GM19455 (cell line): ENCODE results near the gene FES.
"Not testable (repeated sequence)": the region's sequence is repeated elsewhere in the genome, so short reads cannot be mapped to it uniquely, and the experiment has no call there.

ENCODE experiments used
- ATAC-seq: cut with Tn5 transposase; IDR thresholded peaks from one replicate; pipeline ENCODE4 v1.9.1; 2021; ENCODE audit not compliant: unreplicated experiment

Gene FES

DNA sequence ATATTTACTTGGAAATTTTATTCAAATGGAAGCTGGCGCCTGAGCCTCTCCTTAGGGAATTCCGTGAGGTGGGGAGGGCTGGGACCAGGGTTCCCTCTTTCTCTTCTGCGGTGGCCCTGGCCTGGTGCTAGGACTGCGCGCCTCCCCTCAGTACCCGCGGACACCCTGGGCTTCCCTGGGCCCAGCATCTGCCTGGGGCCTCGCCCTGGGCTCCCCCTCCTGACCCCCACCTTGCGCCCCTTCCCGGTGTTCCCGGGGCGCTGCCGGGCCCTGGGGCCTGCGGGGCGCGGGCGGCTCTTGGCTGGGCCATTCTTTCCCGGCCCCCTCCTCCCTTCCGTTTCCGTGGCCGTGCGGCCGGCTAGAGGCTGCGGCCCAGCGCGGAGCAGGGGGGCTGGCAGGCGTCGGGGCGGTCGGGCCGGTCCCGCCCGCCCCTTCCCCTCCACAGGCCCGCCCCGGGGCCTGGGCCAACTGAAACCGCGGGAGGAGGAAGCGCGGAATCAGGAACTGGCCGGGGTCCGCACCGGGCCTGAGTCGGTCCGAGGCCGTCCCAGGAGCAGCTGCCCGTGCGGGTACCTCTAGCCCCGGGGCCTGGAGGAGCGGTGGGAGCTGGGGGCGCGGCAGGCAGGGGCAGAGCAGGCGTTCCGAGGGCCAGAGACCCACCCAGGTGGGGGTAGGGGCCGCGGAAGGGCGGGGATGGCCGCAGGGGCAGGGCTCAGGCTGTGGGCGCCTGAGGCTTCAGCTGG, at the start of gene FES:
TSS of gene FES (plus strand) at position 529 of the 743 bp plus-strand sequence. CDS start 542 bp downstream, outside the sequence.
- ATAC-seq: no peak

DNA sequence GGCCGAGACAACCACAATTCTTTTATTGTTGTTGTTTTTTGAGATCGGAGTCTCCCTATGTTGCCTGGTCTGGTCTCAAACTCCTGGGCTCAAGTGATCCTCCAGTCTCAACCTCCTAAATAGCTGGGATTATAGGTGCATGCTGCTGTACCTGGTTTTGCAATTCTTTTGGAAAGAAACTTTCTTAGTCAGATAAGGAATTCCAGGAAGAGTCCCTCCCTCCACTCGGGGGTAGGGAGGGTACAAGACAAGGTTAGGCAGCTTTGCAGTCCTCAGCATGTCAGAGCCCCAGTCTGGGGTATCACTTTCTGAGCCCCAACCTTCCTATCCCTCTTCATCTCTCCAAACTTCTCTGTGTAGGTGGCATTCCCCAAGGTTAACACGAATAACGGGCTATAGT, 49.7 kb upstream of the FES start:
- no peak for ATAC-seq

DNA sequence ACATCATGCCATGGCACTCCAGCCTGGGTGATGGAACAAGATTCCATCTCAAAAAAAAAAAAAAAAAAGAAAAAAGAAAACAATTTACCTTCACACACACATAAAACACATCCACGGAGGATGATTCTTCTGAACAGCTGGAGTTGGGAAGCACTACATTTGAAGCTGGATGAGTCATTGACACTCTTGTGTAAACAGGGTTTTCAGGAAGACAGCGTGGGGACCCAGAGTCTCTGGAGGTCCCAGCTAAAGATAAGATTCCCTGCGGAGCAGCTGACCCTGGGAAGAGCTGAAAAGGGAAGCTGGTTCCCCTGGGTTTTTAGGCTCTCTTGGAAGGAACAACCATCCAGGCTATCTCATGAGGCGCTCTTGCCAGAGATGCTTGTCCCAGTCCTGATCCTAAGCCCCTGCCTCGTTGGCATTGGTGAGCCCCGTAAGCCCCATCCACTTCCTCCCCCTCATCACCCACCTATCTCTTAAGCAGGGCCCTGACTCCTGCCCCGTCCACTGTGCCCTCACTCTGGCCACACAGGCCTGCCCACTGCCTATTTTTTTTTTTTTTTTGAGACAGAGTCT, 47.9 kb upstream of the FES start:
- ATAC-seq: no peak

DNA sequence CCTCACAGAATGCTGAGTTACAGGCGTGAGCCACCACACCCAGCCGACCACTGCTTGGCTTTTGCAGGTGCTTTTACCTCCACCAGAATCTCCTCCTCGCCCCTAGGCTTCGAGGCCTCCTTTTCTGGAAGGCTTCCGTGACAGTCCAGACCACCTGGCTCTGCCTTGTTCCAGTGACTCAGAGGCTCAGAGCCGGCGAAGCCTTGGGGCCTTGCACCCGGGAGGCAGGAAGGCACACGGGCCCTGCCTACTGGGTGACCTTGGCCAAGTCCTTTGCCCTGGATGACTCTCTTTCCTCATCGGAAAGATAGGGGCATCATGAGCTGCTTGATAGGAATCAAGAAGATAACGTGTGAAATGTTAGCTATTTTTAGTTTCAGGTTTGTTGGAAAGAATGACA, 47.2 kb upstream of the FES start:
- no peak for ATAC-seq

DNA sequence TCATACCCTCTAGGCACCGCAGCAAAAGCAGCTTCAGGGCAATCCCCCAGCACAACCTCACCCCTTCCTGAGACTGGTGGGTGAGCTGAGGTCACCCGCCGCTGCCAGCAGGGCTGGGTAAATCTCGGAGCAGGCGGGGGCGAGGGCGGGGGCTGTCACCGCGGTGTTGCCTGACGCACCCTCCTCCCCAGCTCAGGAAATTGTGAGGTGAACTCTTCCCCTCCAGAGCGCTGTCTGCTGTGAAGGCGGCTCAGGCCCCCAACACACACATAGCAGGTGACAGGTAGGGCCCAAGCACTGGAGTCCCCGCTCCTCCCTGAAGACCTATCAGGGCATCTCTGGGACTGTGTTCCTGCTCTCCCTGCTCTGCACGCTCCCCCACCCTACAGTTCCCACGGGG, 46.2 kb upstream of the FES start:
- no peak for ATAC-seq

DNA sequence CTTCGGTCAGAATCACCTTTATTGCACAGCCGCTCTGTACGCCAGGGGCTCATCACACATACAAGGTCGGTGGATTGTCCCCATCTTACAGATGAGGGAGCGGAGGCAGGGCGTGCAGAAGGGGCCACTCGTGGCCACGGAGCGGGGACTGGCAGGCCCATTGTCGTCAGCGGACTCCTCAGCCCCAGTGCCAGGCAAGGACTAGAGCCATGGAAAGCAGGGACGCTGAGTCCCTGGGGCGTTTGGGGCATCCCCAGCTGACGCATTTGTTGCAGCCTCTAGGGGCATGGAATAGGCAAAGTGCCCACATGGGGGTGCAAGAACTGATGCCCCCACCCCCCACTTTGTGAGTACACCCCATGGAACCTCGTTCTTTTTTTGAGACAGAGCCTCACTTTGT, 45.8 kb upstream of the FES start:
- no peak for ATAC-seq

DNA sequence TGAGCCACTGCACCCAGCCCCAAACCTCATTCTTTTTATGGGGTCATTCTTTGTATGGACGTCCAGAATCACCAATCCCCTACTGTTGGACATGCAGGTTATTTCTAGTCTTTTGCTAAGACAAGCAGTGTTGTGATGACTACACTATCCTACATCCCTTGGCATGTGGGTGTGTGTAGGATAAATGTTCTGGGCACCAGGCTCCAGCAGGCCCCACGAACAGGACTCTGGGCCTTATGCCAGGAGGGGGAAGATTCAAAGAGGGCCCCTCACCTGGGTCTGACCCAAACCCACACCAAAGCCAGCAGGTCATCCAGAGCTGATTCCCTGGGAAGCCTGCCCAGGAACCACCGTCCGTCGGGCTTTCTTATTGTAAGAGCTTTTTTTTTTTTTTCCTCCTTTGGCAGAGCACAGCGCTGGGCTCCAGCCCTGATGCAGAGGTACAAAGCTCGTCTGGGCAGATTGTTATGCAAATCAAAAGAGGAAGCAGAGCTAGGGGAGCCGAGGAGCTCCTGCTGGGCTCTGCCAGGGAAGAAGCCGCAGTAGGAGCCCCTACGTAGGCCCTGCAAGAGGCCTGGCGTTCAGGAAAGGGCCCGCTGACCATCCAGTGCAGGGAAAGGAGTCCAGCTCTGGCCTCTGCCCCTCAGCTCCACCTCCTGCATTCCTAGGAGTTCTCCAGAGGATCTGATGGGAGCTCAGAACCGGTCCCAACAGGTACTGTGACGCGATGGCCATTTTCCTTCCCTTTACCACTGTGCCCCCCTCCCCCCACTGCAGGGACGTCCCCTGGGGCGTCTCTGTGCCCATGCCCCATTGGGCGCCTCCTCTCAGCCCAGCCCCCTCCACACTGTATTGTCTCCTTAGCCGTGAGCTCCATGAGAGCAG, 44.9 kb upstream of the FES start:
- ATAC-seq: peak; percentile 78

DNA sequence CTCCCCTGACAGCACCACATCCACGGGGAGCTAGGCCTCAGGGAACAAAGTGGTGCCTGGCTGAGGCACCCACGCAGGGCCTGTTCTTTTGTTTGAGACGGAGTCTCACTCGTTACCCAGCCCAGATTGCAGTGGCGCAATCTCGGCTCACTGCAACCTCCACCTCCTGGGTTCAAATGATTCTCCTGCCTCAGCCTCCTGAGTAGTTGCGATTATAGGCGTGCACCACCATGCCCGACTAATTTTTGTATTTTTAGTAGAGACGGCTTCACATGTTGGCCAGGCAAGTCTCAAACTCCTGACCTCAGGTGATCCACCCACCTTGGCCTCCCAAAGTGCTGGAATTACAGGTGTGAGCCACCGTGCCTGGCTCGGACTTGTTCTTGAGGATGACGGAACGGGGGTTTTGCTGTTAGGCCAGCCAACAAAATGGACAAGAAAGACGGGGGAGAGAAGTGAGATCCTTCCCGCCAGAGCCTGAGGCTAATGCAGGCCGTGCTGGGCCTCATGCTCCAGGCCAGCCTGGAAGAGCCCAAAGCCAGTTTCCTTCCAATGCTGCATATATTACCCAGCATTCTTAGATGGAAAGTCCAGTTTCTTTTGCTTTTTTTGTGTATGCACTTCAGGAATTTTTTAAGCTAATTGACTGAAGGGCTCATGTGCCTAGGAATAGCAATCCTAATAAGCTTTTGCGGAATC, 44.0 kb upstream of the FES start:
- no peak for ATAC-seq

DNA sequence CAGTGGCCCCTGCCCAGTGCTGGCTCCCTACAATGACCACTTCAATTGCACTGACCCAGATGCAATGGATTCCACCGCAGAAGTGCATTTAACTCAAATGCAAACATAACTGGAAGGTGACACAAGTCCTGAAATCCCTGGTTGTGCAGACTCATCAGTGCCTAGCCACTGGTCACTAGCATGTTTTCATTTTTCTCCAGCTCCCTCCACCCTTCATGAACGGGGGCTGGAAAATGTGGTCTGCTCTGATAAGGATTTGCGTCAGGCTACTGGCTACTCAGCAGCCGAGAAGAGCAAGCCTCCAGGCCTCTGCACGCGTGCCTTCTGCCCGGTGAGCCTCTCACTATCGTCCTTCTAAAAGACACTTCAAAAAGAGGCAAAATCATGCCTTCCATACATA, 43.4 kb upstream of the FES start:
- no peak for ATAC-seq

DNA sequence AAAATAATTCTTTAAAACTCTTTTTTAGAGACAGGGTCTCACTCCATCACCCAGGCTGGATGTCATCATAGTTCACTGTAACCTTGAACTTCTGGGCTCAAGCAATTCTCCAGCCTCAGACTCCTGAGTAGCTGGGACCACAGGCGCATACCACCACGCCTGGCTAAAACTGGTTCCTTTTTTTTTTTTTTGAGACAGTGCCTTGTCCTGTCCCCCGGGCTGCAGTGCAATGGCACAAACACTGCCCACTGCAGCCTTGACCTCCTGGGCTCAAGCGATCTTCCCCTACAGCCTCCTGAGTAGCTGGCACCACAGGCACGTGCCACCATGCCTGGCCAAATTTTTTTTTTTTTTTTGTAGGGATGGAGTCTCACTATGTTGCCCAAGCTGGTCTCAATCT, 39.6 kb upstream of the FES start:
- ATAC-seq: no peak

DNA sequence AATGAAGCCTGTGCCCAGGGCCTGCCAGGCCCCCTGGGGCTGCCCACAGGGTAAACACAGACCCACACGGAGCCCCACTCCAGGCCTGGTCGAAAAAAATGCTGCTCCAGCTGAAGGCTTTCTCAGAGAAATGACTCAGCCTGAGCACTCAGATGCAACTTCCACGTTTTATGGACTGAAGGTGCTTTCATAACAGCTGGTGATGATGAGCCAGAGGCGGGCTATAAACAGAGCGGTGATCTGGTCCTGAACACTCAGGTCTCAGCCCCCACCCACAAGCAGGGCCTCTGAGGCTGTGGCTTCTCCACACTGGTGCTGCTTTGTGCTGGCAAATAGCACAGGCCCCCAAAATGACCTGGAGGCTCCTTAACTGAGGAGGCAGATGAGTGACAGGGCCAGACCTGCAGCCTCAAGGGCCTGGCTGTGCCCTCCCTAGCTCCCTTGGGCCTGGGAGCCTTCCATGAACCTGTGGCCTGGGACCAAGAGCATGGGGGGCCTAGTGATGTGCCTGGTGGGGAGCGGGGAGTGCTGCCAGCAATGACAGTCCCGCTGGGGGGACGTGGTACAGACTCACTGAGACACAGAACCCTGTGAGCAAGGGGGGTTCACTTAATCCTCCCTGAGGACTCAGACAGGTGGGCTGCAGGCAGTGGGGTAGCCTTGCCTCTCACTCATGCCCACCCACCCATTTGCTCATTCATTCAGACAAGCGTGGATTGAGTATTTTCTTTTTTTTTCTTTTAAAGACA, 38.9 kb upstream of the FES start:
- ATAC-seq: peak; percentile 88

DNA sequence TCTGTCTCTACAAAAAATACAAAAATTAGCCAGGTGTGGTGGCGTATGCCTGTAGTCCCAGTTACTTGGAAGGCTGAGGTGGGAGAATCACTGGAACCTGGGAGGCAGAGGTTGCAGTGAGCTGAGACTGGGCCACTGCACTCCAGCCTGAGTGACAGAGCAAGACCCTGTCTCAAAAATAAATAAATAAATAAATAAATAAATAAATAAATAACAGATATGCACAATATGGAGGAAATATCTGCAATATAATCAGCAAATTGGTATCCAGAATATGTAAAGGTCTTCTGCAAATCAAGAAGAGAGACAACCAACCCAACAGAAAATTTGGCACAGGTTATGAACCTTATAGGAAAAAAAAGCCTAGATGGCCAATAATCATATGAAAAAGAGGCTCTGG, 34.9 kb upstream of the FES start:
- ATAC-seq: not testable (repeated sequence)

DNA sequence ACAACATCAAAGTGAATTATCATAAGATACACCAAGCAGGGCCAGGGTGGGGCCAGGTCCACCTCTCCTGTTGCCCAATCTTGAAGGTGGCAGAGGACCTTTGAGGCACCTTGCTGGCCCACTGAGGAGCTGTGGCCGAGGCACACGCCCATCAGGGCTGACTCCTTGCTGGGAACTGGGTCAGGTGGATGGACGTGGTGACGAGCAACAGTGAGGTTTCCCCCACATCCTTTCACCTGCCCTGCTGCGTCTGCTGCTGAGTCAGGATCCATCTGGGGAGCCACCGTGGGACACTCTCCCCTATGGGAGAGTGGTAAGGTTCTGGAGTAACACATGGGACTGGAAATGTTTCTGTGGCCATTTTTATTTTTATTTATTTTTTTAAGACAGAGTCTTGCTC, 33.2 kb upstream of the FES start:
- ATAC-seq: no peak

DNA sequence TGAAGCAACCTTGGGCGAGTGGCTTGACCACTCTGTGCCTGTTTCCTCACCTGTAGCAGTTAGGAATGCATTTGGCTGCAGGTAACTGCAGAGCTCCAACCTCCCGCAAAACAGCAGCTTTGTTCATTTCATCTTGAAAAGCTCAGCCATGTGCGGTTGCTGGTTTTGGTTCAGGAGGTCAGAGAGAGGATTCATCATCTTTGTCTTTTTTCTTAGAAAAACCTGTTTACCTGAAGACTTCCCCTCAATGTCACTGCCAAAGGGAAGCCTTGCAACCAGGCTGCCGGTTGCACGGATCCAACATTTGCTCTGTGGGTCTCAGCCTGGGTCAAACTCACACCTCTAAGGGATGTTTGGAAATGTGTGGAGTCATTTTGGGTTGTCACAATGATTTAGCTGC, 32.4 kb upstream of the FES start:
- ATAC-seq: no peak

DNA sequence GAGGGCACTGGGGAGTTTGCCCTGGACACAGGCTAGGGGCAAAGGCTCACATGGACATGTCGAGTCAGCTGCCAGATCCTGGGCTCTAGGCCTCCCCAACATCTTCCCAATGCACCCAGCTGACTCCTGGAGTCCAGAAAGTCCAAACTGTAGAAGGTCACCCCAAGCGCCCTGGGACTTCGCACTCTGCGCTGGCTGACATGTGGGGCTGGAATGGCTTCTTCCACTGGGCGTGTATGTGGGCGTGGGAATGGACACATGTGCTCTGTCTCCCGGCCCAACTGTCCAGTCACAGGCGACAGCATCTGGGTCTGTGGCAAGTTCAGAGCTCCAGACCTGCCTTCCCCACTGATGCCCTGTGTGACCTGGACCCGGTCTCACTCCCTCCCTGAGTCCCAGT, 29.2 kb upstream of the FES start:
- ATAC-seq: no peak

DNA sequence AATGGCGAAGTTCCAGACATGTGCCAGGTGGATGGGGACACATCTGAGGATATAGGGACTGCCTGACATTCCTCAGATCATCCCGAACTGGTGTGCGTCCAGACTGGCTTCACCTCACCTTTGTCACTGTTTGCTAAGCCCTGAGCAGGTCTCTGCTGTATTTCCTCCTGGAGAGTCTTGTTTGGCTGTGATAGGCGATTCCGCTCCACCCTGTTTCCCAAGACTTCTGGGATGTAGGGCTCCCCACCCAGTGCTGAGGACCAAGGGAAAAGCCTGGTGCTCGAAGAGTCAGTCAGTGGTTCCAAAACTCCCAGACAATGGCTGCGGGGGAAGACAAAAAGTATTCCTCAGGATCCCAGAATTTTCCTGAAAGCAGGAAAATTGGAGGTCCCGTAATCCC, 27.0 kb upstream of the FES start:
- no peak for ATAC-seq

DNA sequence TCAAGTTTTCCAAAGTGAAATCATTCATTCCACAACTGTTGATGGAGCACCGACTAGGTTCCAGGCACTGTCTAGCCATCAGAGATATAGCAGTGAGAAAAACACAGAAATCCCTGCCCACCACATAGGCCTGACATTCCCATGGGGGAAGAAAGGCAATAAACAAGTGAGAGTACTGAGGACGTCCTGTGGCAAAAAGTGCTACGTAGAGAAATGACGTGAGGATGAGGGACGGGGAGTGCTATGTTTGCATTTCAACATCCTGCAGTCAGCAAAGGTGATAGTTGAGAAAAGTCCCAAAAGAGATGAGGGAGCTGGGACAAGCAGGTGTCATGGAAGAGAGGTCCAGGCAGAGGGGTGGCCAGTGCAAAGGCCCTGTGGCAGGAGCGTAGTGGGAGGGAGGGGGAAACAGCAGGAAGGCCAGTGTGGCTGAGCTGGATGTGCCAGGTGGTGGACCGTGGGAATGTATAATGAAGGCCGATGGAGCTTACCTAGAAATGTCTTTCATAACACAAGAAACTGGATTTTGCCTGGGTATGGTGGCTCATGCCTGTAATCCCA, 26.3 kb upstream of the FES start:
- ATAC-seq: no peak

DNA sequence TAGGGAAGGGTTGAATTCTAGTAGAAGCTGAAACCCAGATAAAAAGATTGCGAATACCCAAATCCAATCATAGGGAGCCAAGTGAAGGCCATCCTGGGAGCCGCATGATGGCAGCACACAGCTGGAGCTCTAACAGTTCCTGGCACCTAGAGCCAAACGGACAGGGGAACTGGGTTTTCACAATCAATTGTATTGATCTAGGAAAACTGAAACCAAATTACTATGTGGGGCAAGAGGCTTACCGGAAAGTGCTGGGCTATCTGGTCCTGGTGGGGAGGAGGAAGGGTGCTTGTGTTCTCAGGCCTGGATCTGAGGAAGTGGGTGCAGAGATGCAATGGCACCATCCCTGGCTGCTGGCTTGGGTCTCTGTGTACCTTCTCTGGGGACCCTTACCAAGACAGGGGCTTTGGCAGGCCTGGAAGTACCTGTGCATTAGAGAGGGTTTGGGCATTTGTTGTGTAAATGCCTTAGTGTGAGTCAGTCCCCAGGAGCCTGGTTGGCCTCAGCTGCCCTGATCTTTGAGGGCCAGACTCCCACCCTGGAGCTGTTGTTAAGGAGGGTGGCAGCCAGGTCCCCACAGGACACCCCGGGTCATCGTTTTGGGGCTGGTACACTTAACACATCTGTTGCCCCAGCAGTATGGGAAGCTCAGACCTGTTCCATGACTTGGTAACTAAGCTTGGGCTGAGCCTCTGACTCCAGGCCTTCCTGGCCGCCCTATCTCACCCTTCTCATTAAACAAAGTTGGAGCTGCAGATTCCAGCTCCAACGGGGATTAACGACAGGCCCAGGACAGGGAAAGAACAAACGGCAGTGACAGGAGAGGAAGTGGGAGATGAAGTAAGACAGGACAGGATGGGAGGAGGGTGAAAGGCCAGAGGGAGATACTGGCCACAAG, 24.8 kb upstream of the FES start:
- ATAC-seq: no peak

DNA sequence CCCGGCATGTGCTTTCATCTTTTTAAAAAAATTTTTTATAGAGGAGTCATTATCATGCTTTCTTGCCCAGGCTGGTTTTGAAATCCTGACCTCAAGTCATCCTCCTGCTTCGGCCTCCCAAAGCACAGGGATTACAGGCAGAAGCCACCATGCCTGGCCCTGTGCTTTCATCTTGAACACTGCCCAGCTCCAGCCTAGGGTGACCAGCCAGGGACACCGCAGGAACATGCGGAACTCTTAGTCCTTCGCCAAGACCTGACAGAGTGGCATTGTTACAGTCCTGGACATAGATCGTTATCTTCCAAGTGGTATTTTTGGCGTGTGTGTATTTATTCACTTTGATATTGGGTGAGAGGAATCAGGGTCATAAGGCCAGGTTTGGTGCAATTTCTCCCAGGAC, 23.9 kb upstream of the FES start:
- ATAC-seq: no peak
